ENCODE measurements around the gene TRIM32. TPM values are rescaled to one million over a fixed set of nuclear protein-coding genes. Genes with fewer than 3 reads are reported as not detected.
"Not testable (repeated sequence)": the region's sequence is repeated elsewhere in the genome, so short reads cannot be mapped to it uniquely, and the experiment has no call there.

The TRIM32 gene
- total RNA-seq, 1 experiment from 2014 or later, result 26.9 TPM

DNA sequence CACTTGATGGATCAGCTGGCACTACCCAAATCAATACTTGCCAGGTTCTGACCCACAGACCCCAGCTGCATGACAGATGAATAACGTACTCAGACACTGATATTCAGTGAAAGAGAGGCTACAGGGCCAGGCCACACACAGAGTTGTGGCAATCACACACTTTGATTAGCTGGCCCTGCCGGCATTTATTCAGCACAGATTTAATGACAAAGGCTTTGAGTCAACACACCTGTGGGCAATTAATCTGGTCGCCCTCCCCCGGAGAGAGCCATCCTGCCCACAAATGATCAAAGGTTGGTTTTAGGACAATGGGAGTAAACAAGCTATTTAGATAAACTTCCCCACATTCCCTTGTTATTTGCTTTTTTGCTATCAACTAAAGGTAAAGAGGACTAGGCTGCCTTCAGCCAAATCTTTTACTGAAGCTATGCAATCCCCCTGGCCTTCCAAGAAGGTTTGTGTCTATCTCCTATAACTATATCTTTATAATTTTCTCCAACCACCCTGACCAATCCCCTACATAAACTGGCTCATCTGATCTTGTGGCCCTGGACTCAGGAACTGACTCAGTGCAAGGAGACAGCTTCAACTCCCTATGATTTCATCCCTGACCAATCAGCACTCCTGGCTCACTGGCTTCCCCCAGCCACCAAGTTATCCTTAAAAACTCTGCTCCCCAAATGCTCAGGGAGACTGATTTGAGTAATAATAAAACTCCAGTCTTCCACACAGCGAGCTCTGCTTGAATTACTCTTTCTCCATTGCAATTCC, 12.7 kb upstream of the TRIM32 start:
- no peak for DNase-seq (ENCODE audit: low read depth)

- DNase-seq (ENCODE audit: low read depth), result no peak
These were observed 3.6 kb upstream of the TRIM32 start for GRCh38 chr9:116683535-116683934.

GRCh38 chr9:116685166-116685565, 1.9 kb upstream of the TRIM32 start:
- no peak for DNase-seq (ENCODE audit: low read depth)

DNA sequence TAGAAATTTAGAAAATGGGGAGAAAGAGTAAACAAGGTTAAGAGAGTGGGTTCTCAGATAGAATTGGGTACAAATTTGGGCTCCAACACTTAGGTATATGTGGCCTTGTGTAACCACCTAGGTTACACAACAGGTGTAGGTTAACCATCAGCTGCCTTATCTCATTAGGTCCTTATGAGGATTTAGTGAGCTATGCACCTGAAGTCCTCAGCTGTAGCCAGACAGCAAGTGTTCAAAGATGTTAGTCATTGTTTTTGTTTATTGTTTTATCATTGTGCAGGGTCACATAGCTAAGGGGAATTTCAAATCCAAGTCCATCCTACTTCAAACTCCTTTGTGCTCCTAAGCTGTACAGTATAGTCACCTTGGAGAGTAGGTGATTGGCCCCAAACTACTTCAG, 970 bp upstream of the TRIM32 start:
- peak; percentile 55 for DNase-seq (ENCODE audit: low read depth)

DNA sequence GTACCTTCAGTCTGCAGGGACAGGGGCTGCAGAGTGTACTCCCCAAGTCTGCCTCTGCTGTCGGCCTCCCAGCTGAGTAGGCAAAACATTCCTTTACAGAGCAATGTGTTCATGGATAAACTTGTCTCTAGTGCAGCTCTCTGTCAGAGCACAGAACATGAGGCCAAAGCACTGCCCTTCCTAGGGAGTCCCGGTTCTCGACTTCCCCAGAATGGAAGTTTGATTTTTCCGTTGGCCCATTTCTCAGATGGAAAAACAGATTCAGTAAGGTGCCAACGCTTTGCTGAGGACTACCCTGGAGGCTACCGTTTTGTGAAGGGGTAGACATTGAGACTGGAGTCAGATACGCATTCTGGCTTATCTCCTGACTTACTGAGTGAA, 422 bp upstream of the TRIM32 start:
- peak; percentile 29 for DNase-seq (ENCODE audit: low read depth)

- no peak for DNase-seq (ENCODE audit: low read depth)
These were observed 640 bp downstream of the TRIM32 start for GRCh38 chr9:116687754-116688135.

DNA sequence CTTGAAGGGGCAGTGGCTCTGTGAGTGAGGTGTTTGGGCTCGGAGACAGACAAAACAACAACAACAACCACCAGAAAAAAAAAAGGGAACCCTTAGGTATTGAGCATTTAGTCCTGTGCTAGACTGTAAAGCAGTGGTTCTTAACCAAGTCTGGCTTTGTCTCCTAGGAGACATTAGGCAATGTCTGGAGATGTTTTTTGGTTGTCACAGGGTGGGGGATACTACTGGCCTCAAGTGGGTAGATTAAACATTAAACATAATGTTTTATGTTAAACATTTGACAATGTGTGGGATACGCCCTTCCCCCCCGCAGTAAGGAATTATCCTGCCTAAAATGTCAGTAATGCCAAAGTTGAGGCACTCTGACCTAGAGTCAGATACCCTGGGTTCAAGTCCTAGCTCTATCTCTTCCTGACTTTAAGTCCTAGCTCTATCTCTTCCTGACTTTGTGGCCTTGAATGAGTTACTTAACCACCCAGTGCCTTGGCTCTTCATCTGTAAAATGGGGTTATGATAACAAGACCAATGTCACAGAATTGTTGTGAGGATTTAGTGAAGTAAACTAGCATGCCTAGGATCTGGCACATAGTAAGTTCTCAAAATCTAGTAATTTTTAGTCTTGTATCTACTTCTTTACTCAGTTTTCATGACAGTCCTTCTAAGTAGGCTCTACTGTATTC, 1.8 kb downstream of the TRIM32 start:
- DNase-seq (ENCODE audit: low read depth), result no peak

DNA sequence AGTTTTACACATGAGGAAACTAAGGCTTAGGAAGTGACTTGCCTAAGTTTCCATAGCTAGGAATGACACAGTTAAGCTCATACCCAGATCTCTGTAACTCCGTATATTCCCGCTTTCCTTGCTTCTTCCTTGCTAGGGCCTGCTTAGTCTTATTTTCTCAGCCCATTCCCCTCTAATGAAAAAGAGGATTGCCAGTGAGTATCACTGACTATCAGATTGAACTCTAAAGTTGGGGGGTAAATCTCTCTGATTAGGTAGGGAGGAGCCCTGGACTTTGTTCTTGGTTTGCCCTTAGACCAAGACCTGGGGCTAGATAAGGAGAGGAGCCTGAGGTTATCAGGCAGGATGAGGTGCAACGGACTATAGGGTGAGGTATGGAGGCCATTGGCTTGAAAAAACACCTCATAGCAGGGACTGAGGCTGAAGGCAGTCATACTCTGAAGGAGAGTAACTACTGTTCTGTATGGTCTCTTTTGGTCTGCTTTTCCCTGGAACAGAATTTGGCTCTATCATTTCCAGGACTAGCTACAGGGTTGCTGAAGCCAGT, 2.5 kb downstream of the TRIM32 start:
- no peak for DNase-seq (ENCODE audit: low read depth)

DNA sequence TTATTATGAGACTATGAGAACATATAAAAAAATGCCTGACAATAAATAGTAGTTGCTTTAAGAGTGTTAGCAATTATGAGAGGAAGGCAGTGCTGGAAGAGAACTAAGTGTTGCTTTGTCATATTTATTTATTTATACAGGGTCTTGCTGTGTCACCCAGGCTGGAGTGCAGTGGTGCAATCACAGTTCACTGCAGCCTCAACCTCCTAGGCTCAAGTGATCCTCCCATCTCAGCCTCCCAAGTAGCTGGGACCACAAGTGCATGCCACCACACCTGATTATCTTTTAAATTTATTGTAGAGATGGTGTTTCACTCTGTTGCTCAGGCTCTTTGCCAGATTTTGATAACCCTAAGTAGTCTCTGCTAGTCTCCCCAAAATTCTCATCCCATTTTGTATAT, 3.7 kb downstream of the TRIM32 start:
- not testable (repeated sequence) for DNase-seq (ENCODE audit: low read depth)

DNA sequence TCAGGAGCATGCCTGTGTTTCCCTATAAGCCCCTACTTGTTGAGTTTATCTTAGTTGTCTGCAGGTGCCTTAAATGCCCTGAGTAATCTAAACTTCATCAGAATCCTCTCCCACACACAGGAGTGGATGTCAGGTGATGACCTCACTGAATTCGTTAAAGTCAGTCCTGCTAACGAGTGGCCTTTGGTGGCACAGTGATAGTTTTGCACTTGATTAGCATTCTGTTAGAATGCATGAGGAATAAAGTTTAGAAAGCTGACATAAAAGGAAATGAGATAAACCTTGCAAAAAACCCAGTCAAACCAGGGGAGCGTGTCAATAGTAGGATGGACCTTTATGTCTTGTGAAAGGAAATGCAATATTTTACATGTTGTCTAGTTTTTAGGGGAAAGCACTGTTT, 4.5 kb downstream of the TRIM32 start:
- DNase-seq (ENCODE audit: low read depth), result no peak

GRCh38 chr9:116692616-116693015, 5.5 kb downstream of the TRIM32 start:
- DNase-seq (ENCODE audit: low read depth), result no peak

- DNase-seq (ENCODE audit: low read depth), result peak; percentile 67
These were observed 6.2 kb downstream of the TRIM32 start for GRCh38 chr9:116693233-116693731.

DNA sequence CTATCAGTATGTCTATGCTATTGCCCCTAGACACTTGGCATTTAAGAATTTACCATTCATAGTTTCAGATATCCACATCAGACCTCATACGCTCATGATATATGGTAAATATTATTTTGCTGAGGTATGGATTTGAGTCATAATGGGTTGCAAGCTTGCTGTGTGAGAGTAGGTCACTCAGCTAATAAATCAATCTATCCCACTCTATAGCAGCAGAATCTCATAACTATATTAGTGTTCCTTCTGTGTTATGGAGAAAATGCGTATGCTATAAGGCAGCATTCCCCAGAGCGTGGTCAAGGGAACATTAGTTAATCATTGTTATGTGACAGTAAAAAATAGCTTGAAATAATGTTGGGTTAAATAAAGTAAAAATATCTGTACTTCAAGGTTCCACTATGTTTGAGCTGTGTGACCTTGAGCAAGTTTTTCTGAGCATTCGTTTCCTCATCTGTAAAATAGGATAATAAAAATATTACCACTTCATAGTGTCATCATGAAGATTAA, 7.7 kb downstream of the TRIM32 start:
- DNase-seq (ENCODE audit: low read depth), result no peak

DNA sequence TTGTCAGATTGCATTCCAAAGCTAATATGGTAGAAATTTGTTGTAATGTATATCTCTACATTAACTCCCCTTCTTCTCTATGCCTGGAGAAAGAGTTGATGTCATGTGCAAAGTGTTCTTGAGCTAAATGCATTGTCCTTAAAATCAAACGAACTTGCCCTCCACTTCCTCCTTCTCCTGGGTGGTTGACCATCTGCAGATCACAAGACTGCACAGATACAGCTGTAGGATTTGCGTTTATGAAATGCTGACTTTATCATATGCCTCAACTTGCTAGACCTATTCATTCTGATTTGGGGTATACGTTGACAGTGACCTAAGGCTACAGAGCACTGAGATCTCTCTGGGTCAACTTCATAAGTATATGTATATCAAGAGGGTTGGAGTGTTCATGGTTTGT, 8.3 kb downstream of the TRIM32 start:
- DNase-seq (ENCODE audit: low read depth), result no peak

DNA sequence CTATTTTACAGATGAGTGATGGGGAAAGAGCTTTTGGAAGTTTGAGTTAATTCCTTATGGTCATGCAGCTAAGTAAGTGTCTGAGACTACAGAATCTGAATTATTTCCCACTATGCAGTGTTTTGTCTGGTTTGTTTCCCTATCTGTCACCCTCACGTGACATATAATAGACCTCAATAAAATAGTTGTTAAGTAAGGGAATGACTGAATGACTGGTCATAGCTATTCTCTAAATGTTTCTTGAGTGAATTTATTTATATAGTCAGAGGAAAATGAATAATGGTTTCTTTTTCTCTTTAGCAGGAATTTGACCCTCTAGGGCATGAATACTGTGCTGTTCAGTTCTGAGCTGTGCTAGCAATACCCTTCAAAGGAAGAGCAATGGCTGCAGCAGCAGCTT, 10.3 kb downstream of the TRIM32 start:
- DNase-seq (ENCODE audit: low read depth), result peak; percentile 88

GRCh38 chr9:116697887-116698286, 10.8 kb downstream of the TRIM32 start:
- DNase-seq (ENCODE audit: low read depth), result no peak

GRCh38 chr9:116700279-116700678, 13.2 kb downstream of the TRIM32 start:
- no peak for DNase-seq (ENCODE audit: low read depth)

DNA sequence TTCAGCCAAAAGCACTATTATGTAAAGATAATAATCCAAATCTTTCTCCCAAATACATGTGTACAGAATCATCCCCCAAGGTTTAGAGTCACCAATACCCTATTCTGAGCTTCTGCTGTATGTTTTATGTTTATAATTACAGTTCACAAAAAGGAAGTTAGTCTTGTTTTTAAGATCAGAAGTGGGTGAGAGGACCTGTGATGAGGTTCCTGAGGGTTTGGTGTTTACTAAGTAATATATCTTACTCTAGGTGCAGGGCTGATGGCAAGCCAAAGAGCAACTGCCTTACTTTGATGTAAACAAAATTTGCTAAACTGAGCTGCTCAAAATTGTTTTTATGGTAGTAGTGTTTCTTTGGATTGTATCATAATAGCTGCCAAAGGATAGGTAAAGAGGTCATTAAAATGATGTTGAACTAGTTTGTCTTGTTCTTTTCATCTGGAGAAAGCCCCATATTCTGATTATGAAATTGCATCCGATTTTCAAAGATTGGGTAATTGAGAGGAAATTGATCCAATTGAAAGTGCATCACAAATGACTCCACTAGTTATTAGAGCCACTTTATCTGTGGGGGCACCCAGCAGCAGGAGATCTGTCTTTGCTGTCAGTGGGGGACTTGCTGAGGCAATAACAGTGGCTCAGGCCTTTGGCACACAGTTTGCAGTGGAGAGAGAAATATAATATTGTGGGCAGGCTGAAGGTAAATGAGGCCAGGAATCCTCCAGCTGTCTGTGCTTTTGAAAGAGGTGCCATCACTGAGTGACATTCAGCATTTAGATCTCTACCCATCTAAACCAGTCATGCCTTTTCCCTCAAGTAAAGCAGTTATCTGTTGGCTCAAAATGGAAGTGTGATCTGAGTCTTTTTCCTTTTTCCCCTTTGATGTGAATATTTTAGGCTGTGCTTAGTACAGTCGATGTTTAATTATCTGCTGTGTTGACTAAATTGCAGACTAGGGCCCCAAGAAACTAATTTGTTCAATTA, 14.1 kb downstream of the TRIM32 start:
- no peak for DNase-seq (ENCODE audit: low read depth)

DNA sequence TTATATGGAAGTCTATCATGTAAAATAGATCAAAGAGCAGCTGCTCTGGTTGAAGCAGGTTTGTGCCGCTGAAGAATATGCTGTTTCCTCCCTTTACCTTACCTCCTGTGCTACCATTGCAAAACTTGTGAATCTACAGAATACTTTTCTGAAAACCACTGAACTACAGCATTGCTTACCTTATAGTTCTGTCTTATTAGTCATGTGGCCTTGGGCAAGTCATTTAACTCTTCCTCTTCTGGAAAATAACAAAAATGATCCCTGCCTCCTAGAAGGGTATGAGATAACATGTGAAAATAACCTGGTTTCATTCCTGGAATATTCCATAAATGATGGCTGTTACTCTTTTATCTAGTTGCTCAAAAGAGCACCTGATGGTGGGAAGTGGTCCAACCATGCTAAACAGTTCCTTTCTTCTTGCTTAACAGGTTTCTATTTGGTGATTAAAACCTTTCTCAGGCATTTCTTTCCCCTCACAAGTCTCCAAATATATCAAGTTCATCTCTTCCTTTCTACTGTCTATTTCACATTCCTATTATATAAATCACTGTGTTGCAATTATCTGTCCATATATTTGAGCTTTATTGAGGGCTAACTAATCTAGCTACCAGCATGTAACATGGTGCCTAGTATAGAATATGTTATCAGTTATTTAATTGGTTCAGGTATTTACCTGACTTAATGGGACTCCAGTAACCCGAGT, 15.0 kb downstream of the TRIM32 start:
- DNase-seq (ENCODE audit: low read depth), result peak; percentile 30

DNA sequence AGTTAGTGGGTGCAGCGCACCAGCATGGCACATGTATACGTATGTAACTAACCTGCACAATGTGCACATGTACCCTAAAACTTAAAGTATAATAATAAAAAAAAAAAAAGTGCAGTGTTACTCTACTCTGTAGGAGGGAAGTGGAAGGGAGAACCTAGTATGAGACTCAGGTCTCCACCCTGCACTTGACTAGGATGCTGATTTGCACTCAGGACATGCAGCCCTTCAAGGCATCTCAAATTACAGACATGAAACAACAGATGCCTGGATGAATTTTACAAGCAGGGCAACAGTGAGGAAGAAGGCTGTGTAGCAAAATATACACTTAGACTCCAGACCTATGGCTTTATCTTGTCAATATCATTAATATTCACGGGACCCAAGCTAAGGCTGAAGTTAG, 16.5 kb downstream of the TRIM32 start:
- no peak for DNase-seq (ENCODE audit: low read depth)

DNA sequence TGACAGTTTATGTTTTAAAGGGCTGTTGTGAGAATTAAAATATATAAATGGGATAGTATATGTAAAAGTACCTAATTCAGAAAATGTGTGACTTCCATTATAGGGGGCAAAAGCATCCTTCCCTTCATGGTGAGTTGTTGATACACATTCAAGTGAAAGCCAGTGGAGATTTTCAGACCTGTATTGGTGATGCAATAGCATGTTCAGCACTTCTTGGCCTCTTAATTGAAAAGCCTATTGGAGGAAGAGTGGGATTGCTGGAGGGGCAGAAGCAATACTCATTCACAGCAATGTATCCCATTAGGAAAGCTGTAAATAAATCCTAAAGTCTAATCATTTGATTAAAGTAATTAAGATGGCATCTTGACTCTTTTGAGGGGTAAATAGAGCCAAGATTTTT, 17.4 kb downstream of the TRIM32 start:
- DNase-seq (ENCODE audit: low read depth), result no peak
